Prostate gland (tissue), 2 donors: Measurements from ENCODE around the gene STS. TPM values are rescaled to one million over a fixed set of nuclear protein-coding genes. Genes with fewer than 3 reads are reported as not detected.

Experiments used
- DNase-seq: peaks from one replicate; pipeline ENCODE4 v3.0.0-alpha.2; 2019; ENCODE audit warnings: low spot score
- H3K27ac ChIP-seq, 2 donors: fragments of 200-600 bp; sonication (generic); 2 replicates each; pipeline ENCODE4 v1.5.1; 2017 to 2019
- H3K27me3 ChIP-seq: fragments of 200-600 bp; sonication (generic); replicated peaks from 2 replicates; pipeline ENCODE4 v1.5.1; 2019; ENCODE audit not compliant: insufficient read depth
- H3K36me3 ChIP-seq, 2 donors: fragments of 200-600 bp; sonication (generic); 1 replicate in 1 of 2; 2 replicates in 1 of 2; pipeline versions ENCODE4 v1.5.1 to v1.8.1; 2017 to 2019
- H3K4me1 ChIP-seq: fragments of 200-600 bp; sonication (generic); replicated peaks from 2 replicates; pipeline ENCODE4 v1.5.1; 2019
- H3K4me3 ChIP-seq, 2 donors: fragments of 200-600 bp; sonication (generic); 2 replicates each; pipeline ENCODE4 v1.5.1; 2017 to 2019
- H3K9me3 ChIP-seq: fragments of 200-600 bp; sonication (generic); 2 replicates; pipeline ENCODE4 v1.5.1; 2017
- POLR2A ChIP-seq: fragments of 450-650 bp; IDR thresholded peaks from one replicate; pipeline ENCODE4 v1.6.1; 2016; ENCODE audit warnings: antibody characterized with exemption, mild to moderate bottlenecking
- POLR2AphosphoS5 ChIP-seq: sonication (generic); formaldehyde crosslinking; IDR thresholded peaks from one replicate; pipeline ENCODE4 v1.6.1; 2017; ENCODE audit warnings: antibody characterized with exemption
- WGBS: methylation state at CpG from one replicate; pipeline ENCODE4 v1.1.5; 2018; 5-methylcytosine and 5-hydroxymethylcytosine counted together
- intact Hi-C: fragments of 100-400 bp; cut with DNase I; formaldehyde crosslinking; loops from one replicate; pipeline ENCODE4 v1.14.2; 2022
- total RNA-seq, 2 donors: library from RNA; depleted of rRNA; stranded (reverse); fragments of >200 nt; gene quantifications; one replicate each; pipeline ENCODE4 v1.1.0, GENCODE V29; 2016
- TF ChIP-seq, protein P1 (sequence below), 4 experiments: fragments of 200-600 bp in 2 of 4; fragments of 450-650 bp in 2 of 4; sonication (generic) in 2 of 4; IDR thresholded peaks; 1 replicate in 3 of 4; 2 replicates in 1 of 4; pipeline ENCODE4 v1.5.1; 2016 to 2019; ENCODE audit warnings: antibody characterized with exemption in 4 of 4, mild to moderate bottlenecking in 2 of 4, moderate library complexity in 2 of 4

Gene STS
- total RNA-seq, 2 donors from 2014 or later: 9.8 to 10.0 TPM

DNA sequence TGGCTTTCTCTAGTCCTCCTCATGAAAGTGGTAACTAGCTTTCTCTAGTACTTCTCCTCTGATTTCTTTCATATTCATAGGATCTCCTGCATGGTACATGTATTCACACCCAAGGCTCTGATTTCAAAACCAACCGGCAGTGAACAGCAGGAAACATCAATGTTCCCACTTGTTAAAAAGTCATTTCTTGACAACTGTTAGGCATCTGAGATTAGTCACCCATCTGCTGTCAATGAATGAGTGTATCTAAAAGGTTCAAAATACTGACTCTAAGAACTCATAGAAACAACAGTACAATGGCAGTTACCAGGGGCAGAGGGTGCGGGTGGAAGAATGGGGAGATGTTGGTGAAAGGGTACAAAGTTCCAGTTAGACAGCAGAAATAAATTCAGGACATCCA is 31.9 kb downstream of the STS start:
- DNase-seq: no peak
- Histone ChIP-seq H3K9me3 (no peaks in the 10 kb centered on the region), H3K4me1 (no peaks in the 10 kb centered on the region), H3K4me3 (no peak overlapping the region), H3K36me3 (no peaks in the 10 kb centered on the region), H3K27ac (no peak overlapping the region), H3K27me3 (no peaks in the 10 kb centered on the region)
- TF ChIP-seq, protein P1, sequence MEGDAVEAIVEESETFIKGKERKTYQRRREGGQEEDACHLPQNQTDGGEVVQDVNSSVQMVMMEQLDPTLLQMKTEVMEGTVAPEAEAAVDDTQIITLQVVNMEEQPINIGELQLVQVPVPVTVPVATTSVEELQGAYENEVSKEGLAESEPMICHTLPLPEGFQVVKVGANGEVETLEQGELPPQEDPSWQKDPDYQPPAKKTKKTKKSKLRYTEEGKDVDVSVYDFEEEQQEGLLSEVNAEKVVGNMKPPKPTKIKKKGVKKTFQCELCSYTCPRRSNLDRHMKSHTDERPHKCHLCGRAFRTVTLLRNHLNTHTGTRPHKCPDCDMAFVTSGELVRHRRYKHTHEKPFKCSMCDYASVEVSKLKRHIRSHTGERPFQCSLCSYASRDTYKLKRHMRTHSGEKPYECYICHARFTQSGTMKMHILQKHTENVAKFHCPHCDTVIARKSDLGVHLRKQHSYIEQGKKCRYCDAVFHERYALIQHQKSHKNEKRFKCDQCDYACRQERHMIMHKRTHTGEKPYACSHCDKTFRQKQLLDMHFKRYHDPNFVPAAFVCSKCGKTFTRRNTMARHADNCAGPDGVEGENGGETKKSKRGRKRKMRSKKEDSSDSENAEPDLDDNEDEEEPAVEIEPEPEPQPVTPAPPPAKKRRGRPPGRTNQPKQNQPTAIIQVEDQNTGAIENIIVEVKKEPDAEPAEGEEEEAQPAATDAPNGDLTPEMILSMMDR (IDR thresholded peaks at IDR 0.05): no peak
- 86% methylated on average over 2 of the region's 2 CpGs for WGBS
- intact Hi-C loops: no loop called here

DNA sequence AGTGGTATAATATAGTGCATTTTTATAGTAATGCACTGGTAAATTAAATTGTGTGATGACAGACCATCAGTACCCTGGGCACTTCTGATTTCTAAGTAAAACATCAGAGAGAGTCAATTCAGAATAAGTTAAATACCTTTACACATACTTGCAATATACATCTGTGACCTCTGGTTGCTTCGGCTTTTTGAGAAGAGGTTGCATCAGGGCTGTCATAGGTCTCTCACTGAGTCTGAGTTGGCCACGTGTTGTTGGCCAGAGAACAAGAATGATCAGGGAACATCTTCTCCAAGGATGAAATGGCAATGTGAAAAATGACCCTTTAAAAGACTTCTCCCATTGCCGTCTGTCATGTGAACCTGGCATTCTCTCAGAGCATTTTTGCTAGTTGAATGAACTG is 37.3 kb downstream of the STS start:
- no peak for DNase-seq
- Histone ChIP-seq H3K27ac (no peak overlapping the region), H3K36me3 (no peaks in the 10 kb centered on the region), H3K9me3 (no peaks in the 10 kb centered on the region), H3K4me3 (no peak overlapping the region), H3K27me3 (no peaks in the 10 kb centered on the region), H3K4me1 (no peaks in the 10 kb centered on the region)
- TF ChIP-seq POLR2AphosphoS5: no peak
- TF ChIP-seq, protein P1 (IDR thresholded peaks at IDR 0.05): no peak
- no peak for TF ChIP-seq POLR2A
- intact Hi-C loops: no loop called here
- WGBS: 63% methylated on average over 3 of the region's 3 CpGs

DNA sequence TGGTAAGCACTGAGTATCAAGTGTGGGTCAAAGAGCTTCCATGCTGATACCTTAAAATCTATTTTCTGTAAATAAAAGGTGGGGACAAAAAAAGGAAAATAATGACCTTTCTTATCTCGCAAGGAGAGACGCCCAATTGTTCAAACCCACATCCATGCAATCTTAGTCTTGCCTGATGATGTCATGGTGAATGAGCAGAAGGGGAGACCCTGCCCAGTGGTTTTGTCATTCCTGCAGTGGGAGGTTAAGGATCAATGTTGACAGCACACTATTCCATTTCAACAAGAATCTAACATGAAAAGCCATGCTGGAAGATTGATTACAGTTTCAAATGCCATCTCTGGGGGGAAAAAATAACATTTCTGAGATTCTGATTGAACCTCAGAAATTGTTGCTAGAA is 41.2 kb downstream of the STS start:
- TF ChIP-seq, protein P1 (IDR thresholded peaks at IDR 0.05): no peak
- TF ChIP-seq POLR2AphosphoS5 (no peak), POLR2A (no peak)
- Histone ChIP-seq H3K4me1 (no peaks in the 10 kb centered on the region), H3K36me3 (no peaks in the 10 kb centered on the region)

DNA sequence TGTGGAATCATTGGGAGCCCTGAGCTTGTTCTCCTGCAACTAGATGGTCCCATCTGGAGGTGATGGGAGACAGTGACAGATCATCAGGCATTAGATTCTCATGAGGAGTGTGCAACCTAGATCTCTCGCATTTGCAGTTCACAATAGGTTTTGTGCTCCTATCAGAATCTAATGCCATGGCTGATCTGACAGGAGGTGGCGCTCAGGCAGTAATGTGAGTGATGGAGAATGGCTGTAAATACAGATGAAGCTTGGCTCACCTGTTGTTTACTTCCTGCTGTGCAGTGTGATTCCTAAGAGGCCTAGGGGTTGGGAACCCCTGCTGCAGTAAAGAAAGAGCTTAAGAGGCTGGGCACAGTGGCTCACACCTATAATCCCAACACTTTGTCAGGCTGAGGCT is 42.6 kb downstream of the STS start:
- H3K4me3 ChIP-seq: no peak overlapping the region
- H3K4me1 ChIP-seq: no peaks in the 10 kb centered on the region
- H3K27ac ChIP-seq: no peak overlapping the region
- DNase-seq: no peak
- TF ChIP-seq POLR2AphosphoS5 (no peak), POLR2A (no peak)
- TF ChIP-seq, protein P1 (IDR thresholded peaks at IDR 0.05): no peak
- H3K9me3 ChIP-seq: no peaks in the 10 kb centered on the region
- intact Hi-C loops: no loop called here
- 94% methylated on average over 2 of the region's 2 CpGs for WGBS
- H3K36me3 ChIP-seq: no peaks in the 10 kb centered on the region
- no peaks in the 10 kb centered on the region for H3K27me3 ChIP-seq

More for the DNA sequence above, 41.2 kb downstream of the STS start:
- H3K9me3 ChIP-seq: no peaks in the 10 kb centered on the region
- DNase-seq: no peak
- no peak overlapping the region for H3K27ac ChIP-seq
- WGBS: 100% methylated on average over 2 of the region's 2 CpGs
- H3K4me3 ChIP-seq: no peak overlapping the region
- no peaks in the 10 kb centered on the region for H3K27me3 ChIP-seq
- intact Hi-C loops: no loop called here

GRCh38 chrX:7191681-7192110 is 44.2 kb downstream of the STS start:
- 100% methylated on average over 1 of the region's 2 CpGs for WGBS
- Histone ChIP-seq H3K27ac (no peak overlapping the region), H3K4me3 (no peak overlapping the region)

More at GRCh38 chrX:7191681-7192110, 44.2 kb downstream of the STS start:
- H3K36me3 ChIP-seq: no peaks in the 10 kb centered on the region
- no peak for TF ChIP-seq POLR2A
- TF ChIP-seq, protein P1 (IDR thresholded peaks at IDR 0.05): no peak
- TF ChIP-seq POLR2AphosphoS5: no peak
- no peaks in the 10 kb centered on the region for H3K9me3 ChIP-seq
- no peaks in the 10 kb centered on the region for H3K4me1 ChIP-seq
- no peak for DNase-seq
- H3K27me3 ChIP-seq: no peaks in the 10 kb centered on the region
- intact Hi-C loops: no loop called here
